Heart right ventricle (tissue), 16 donors: ENCODE data around the gene GRB10. TPM values are rescaled to one million over a fixed set of nuclear protein-coding genes. Genes with fewer than 3 reads are reported as not detected.

Experiments used
- ATAC-seq, 8 donors: fragments of 200-7000 bp; cut with Tn5 transposase; one replicate each; pipeline ENCODE4 v1.9.1; 2020; ENCODE audit warnings: mild to moderate bottlenecking in 8 of 8, moderate library complexity in 8 of 8, moderate number of reproducible peaks in 1 of 8
- DNase-seq, 2 donors: peaks; one replicate each; pipeline ENCODE4 v3.0.0-alpha.2; 2020
- H3K27ac ChIP-seq, 10 donors: fragments of 200-600 bp; sonication (generic) in 2 of 10; one replicate each; pipeline versions ENCODE4 v1.5.0 to v1.8.0; 2020 to 2022; ENCODE audit warnings: mild to moderate bottlenecking in 3 of 10
- H3K27me3 ChIP-seq, 7 donors: fragments of 200-600 bp; one replicate each; pipeline ENCODE4 v1.8.0; 2021 to 2022; ENCODE audit warnings: mild to moderate bottlenecking in 2 of 7
- H3K36me3 ChIP-seq, 9 donors: fragments of 200-600 bp; sonication (generic) in 1 of 9; one replicate each; pipeline versions ENCODE4 v1.5.0 to v1.8.0; 2020 to 2022; ENCODE audit warnings: mild to moderate bottlenecking in 2 of 9
- H3K4me1 ChIP-seq, 9 donors: fragments of 200-600 bp; sonication (generic) in 1 of 9; one replicate each; pipeline versions ENCODE4 v1.5.0 to v1.8.0; 2020 to 2022; ENCODE audit warnings: mild to moderate bottlenecking in 4 of 9
- H3K4me3 ChIP-seq, 10 donors: fragments of 200-600 bp; sonication (generic) in 2 of 10; one replicate each; pipeline versions ENCODE4 v1.5.0 to v1.8.0; 2020 to 2022; ENCODE audit warnings: mild to moderate bottlenecking in 7 of 10, moderate library complexity in 2 of 10
- H3K9me3 ChIP-seq, 11 donors: fragments of 200-600 bp in 10 of 11; sonication (generic) in 2 of 11; one replicate each; pipeline versions ENCODE4 v1.5.0 to v1.8.0; 2013 to 2022; ENCODE audit warnings: mild to moderate bottlenecking in 2 of 11, control low read depth in 1 of 11, moderate library complexity in 1 of 11
- CTCF ChIP-seq, 9 donors: fragments of 200-600 bp; sonication (generic) in 2 of 9; IDR thresholded peaks; one replicate each; pipeline versions ENCODE4 v1.5.0 to v1.8.0; 2021 to 2022; ENCODE audit warnings: antibody characterized with exemption in 9 of 9, mild to moderate bottlenecking in 5 of 9, moderate library complexity in 1 of 9
- WGBS, 2 donors: extraction: QIAGEN DNeasy Blood & Tissue Kit; methylation state at CpG; one replicate each; pipeline ENCODE4 v1.1.7; 2013; ENCODE audit warnings: inconsistent platforms in 1 of 2; 5-methylcytosine and 5-hydroxymethylcytosine counted together
- intact Hi-C, 10 donors: fragments of 100-400 bp; cut with DNase I; formaldehyde crosslinking; loops; one replicate each; pipeline versions ENCODE4 v1.11.1 to v1.14.2; 2022
- polyA plus RNA-seq, 2 donors: library from polyadenylated mRNA; stranded (reverse); fragments of 200-250 nt; gene quantifications; one replicate each; pipeline ENCODE4 v1.2.3, GENCODE V29; 2013
- total RNA-seq, 10 donors: library from RNA; stranded (reverse); fragmentation: NEBNext Ultra II Directional in 3 of 10; extraction: Animal tissue kit (Norgen Biotek cat#: 25700) in 3 of 10; gene quantifications; one replicate each; pipeline versions ENCODE4 v1.2.1 to v1.2.4, GENCODE V29; 2021 to 2023
- donor health status: Arrhythmogenic right ventricular cardiomyopathy.
- donor health status: ischemic (EF 13 %, LVEDD 7.1; RV severe dilation, severe dysfunction).
- donor health status: healthy with polysubstance abuse.
- donor health status: DM: no; HTN: yes; CAD: no.
- donor health status: DM: no; HTN: no; CAD: no.
- donor health status: ischemic (EF 25% LVEDD 6.9; RV normal size, moderate dysfunction).
- donor health status: ischemic (EF 25% LVEDD 5.7; RV mildly dilated, moderate dysfunction).
- donor health status: healthy.
- donor health status: DM: yes; HTN: yes; CAD: no.
- donor health status: Ischemic cardiomyopathy.
- donor health status: ischemic (EF 35%, LVEDD 5.7; RV mildly dilated, moderate dysfunction).
- donor health status: nonischemic (EF 11% LVEDD 7.7; RV severe dilation, severe dysfunction).
- donor health status: DM: yes; HTN: yes; CAD: no.
- donor health status: PGD.
- donor health status: ischemic (EF 29% LVEDD 5.4; RV normal size, mild dysfunction).
- donor health status: nonischemic (EF 23%, LVEDD 6.1; RV moderate dilation, normal function).

GRB10 gene
- total and polyA plus RNA-seq, 12 donors, result 13.2 to 48.7 (median 29.6) TPM

- Histone ChIP-seq H3K27ac (no peak overlapping the region), H3K4me3 (no peak overlapping the region), H3K27me3 (peaks cover 0 to 15% (median 0%) of the 10 kb centered on the region in 7 donors), H3K36me3 (no peaks in the 10 kb centered on the region), H3K9me3 (no peaks in the 10 kb centered on the region), H3K4me1 (no peaks in the 10 kb centered on the region)
- DNase-seq, result no peak
- no peak for TF ChIP-seq CTCF (IDR thresholded peaks at IDR 0.05)
- whole genome bisulfite sequencing, 2 donors, result 90 to 91% methylated on average over 11 of the region's 11 CpGs
- intact Hi-C loops, result no loop called here
- no peak for ATAC-seq
These were observed 240.6 kb downstream of the GRB10 start for GRCh38 chr7:50542132-50542531.

DNA sequence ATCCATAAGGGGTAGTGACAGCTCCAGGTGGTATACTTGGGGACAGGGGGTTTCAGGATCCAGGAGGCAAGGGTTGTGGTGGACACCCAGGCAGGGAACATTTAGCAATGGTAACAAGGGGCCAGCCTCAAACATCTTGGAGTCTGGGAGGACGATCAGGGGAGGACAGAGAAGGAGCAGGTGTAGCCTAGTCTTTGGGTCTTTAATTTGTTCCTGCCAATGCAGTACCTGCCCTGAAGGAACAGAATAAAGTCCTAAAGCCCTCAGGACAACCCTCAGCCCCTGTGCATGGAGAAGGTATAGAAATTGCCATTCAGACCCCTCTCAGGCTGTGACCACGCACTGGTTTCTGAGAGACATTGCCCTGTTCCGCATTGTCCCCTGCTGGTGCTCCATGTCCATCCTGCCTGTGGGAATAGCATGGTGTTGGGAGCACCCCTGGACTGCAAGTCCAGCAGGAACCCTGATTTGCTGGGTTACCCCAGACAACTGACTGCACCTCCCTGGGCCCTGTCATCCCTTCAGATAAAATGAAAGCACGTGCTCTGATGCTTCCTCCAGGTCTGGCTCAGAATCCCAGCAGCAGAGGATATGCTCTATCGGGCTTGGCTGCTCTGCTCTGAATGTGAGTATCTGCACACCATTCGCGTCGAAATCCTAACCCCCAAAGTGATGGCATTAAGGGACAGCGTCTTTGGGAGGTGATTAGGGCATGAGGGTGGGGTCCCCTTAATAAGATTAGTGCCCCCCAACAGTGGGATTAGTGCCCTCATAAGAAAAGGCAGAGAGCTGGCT, 241.7 kb downstream of the GRB10 start:
- H3K36me3 ChIP-seq, result no peaks in the 10 kb centered on the region
- ATAC-seq, result no peak
- no peak for DNase-seq
- H3K27me3 ChIP-seq, result peaks cover 0 to 15% (median 0%) of the 10 kb centered on the region in 7 donors
- no peaks in the 10 kb centered on the region for H3K9me3 ChIP-seq
- H3K4me1 ChIP-seq, result no peaks in the 10 kb centered on the region
- WGBS, 2 donors, result 89 to 91% methylated on average over 9 of the region's 9 CpGs
- TF ChIP-seq CTCF (IDR thresholded peaks at IDR 0.05), result no peak
- H3K27ac ChIP-seq, result no peak overlapping the region
- intact Hi-C loops, result no loop called here
- no peak overlapping the region for H3K4me3 ChIP-seq

Other genes with a start within 250 kb of the GRB10 start
- not detected for gene DDC, start 217.5 kb downstream of the GRB10 start, total RNA-seq
- not detected for gene DDC, start 217.5 kb downstream of the GRB10 start, polyA plus RNA-seq